Ramos (cell line): ENCODE results near the gene HTN3.
"Not testable (repeated sequence)": the region's sequence is repeated elsewhere in the genome, so short reads cannot be mapped to it uniquely, and the experiment has no call there.

Experiments
- in situ Hi-C: fragments of 300-500 bp; cut with MboI; formaldehyde crosslinking; loops from one replicate; pipeline ENCODE4 v1.14.3; 2022; ENCODE audit warnings: low sequenced_read_pairs; ENCODE audit not compliant: unreplicated experiment

HTN3 gene

GRCh38 chr4:70028159-70028558 is at the start of gene HTN3:
TSS of gene HTN3 (plus strand) at chr4:70028459. CDS start at chr4:70030741, 2,282 bp downstream.
- in situ Hi-C loops = not testable (repeated sequence)

DNA sequence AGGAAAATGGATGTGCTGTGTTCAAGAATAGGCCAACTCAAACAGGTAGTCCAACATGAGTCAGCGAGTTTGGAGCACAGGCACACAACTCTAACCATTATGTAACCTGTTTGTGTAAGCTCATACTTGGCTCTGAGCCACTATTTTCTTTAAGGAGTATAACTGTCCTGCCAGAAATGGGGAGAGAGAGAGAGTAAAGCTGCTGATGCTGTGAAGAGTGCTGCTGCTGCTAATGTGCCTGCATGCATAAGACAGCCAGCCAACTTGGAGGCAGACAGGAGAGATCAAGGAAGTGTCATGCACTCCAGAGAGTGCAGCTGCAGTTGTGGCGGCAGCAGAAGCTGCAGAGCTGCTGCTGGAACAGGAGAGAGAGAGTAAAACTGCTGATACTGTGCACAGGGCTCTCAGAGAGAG is 44.2 kb upstream of the HTN3 start:
- in situ Hi-C loops = no loop called here

- in situ Hi-C loops = no loop called here
Observed at GRCh38 chr4:69986663-69987062, 41.6 kb upstream of the HTN3 start.

DNA sequence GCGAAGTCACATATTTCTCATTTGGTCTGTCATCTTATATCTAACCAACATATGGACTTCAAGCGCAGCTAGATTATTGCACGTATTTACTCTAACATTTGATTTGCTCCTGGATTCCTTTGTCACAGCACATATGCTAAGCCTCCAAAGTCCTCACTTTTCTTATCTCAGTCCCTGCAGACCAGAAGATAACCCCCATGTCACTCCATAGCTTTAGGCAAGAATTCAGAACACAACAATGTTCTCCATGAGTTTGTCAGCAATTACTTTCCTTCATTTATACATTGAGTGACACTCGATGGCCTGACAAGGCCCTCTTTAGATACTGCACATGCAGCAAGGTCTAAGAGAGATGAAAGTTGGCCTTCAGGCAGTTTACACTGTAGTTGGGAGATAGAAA is 37.2 kb upstream of the HTN3 start:
- in situ Hi-C loops = no loop called here

DNA sequence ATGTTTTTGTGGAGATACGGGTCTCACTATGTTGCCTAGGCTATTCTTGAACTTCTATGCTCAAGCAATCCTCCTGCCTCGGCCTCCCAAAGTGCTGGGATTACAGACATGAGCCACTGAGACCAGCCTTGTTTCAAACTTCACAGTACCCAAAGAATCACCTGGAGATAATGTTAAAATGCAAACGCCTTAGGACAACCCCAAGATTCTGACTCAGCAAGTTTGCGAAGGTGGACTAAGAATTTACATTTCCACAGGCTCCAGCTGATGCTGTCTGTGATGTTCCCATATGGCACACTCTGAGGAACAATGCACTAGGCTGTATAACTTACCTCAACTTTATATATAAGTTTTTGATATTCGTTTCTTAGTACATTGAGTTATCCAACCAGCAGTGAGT is 33.5 kb upstream of the HTN3 start:
- in situ Hi-C loops = no loop called here

GRCh38 chr4:69995526-69996016 is 32.7 kb upstream of the HTN3 start, which contains the start of gene STATH:
TSS of gene STATH (plus strand) at chr4:69995966. CDS start at chr4:69998438, 2,472 bp downstream.
- in situ Hi-C loops = no loop called here

DNA sequence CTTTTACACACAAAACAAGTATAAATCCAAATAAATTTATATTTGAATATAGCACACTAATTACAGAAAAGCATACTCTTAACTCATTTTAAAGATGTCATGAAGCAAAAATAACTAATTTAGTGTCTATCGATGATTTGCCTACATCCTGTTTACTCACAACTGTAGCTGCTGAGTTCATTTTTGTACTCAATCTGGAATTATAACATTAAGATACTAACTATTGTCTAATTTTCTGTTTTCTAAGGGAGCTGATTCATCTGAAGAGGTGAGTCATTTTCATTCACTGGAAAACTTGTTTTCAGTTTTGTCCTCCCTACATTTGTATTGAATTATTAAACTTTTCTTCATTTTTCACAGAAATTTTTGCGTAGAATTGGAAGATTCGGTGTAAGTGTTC is 28.8 kb upstream of the HTN3 start:
- in situ Hi-C loops = no loop called here

GRCh38 chr4:70000711-70001110 is 27.5 kb upstream of the HTN3 start:
- in situ Hi-C loops = no loop called here

DNA sequence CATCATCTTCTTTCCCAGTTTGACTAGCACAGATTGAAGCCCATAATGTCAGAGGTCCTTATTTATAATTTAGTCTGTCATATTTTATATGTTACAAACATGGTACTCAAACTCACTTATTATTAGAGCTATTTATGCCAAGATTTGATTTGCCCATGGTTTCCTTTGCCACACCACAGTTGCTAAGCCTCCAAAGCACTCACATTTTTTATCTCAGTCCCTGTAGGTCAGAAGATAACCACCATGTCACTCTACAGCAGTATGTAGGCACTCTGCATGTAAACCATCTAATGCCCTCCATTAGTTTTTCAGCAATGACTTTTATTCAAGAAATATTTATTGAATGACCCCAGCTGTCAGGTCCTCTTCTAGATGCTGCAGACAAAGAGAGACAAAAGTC is 25.8 kb upstream of the HTN3 start:
- in situ Hi-C loops = no loop called here

GRCh38 chr4:70008771-70009170 is 19.5 kb upstream of the HTN3 start:
- in situ Hi-C loops = no loop called here

DNA sequence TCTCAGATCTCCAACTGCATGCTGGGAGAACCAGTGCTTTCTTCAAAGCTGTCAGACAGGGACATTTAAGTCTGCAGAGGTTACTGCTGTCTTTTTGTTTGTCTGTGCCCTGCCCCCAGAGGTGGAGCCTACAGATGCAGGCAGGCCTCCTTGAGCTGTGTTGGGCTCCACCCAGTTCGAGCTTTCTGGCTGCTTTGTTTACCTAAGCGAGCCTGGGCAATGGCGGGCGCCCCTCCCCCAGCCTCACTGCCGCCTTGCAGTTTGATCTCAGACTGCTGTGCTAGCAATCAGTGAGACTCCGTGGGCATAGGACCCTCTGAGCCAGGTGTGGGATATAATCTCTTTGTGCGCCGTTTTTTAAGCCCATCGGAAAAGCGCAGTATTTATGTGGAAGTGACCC is 9.3 kb upstream of the HTN3 start:
- in situ Hi-C loops = not testable (repeated sequence)

DNA sequence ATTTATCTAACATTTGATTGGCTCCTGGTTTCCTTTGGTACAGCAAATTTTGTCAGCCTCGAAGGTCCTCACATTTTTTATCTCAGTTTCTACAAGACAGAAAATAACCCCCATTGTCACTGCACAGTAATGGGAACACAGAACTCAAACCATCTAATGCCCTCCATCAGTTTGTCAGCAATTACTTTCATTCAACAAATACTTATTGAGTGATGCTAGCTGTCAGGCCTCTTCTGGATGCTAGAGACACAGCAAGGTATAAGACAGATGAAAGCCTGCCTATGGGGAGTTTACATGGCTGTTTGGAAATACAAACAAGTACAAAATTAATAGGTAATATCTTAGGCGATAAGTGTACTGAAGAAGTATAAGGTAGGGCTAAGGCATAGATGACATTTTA is 5.0 kb upstream of the HTN3 start:
- in situ Hi-C loops = no loop called here

DNA sequence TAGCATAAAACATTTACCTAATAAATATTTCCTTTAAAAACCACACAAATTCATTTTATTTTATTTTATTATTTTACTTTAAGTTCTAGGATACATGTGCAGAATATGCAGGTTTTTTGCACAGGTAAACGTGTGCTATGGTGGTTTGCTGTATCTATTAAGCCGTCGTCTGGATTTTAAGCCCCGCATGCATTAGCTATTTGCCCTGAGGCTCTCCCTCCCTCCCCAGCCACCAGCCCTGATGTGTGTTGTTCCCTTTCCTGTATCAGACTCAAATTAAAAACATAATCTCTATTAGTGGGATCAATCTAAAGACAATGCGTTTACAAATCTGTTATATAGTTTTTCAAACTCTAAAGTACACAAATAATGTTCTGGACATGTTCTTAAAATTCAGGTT is 1.2 kb upstream of the HTN3 start:
- in situ Hi-C loops = no loop called here

DNA sequence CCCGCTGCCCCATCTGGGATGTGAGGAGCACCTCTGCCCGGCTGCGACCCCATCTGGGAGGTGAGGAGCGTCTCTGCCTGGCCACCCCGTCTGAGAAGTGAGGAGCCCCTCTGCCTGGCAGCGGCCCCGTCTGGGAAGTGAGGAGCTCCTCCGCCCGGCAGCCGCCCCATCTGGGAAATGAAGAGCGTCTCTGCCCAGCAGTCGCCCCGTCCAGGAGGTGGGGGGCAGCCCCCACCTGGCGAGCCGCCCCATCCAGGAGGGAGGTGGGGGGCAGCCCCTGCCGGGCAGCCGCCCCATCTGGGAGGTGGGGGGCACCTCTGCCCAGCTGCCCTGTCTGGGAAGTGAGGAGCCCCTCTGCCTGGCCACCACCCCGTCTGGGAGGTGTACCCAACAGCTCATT is 9.3 kb downstream of the HTN3 start:
- in situ Hi-C loops = not testable (repeated sequence)

GRCh38 chr4:70039928-70040327 is 11.7 kb downstream of the HTN3 start:
- in situ Hi-C loops = not testable (repeated sequence)

DNA sequence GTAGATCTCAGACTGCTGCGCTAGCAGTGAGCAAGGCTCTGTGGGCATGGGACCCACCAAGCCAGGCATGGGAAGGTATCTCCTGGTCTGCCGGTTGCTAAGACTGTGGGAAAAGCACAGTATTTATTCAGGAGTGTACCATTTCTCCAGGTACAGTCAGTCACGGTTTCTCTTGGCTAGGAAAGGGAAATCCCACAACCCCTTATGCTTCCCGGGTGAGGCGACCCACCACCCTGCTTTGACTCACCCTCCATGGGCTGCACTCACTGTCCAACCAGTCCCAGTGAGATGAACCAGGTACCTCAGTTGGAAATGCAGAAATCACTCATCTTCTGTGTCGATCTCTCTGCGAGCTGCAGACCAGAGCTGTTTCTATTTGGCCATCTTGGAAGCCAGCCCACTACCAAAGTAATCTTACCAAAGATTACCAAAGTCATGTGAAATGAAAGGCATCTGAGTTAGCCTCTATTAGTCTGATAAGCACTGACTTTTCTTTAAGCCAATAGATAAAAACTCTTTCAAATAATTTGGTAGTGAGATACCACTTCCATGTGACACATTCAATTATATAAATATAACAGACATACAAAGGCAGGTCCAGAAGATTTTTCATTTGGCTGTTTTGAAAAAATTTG is 13.5 kb downstream of the HTN3 start:
- in situ Hi-C loops = no loop called here

GRCh38 chr4:70050138-70050537 is 21.9 kb downstream of the HTN3 start, which contains the start of gene HTN1:
TSS of gene HTN1 (plus strand) at chr4:70050438. CDS start at chr4:70053077, 2,639 bp downstream.
- in situ Hi-C loops = not testable (repeated sequence)

DNA sequence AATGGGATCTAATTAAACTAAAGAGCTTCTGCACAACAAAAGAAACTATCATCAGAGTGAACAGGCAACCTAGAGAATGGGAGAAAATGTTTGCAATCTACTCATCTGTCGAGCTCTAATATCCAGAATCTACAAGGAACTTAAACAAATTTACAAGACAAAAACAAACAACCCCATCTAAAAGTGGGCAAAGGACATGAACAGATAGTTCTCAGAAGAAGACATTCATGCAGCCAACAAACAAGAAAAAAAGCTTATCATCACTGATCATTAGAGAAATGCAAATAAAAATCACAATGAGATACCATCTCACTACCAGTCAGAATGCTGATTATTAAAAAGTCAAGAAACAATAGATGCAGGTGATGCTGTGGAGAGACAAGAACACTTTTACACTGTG is 28.3 kb downstream of the HTN3 start:
- in situ Hi-C loops = not testable (repeated sequence)

- in situ Hi-C loops = no loop called here
Observed at GRCh38 chr4:70057651-70058050, 29.4 kb downstream of the HTN3 start.

- in situ Hi-C loops = no loop called here
Observed at GRCh38 chr4:70059149-70059548, 30.9 kb downstream of the HTN3 start.

DNA sequence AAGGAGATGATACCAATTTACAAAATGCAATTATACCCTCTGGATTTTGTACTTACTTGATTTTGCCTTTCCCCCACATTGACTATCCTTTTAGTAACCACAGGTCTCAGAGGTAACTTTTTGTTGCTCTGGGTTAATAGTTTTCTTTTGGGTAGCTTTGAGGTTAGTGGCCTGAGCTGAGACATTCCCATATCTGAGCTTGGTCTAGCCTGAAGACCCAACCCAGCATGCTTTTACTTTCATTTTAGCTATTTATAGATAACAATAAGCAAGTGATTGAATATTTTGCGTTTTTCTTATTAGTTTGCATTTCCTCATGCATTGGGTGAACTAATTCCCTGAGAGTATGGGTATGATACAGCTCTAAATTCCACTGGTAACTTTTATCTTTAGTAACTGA is 33.7 kb downstream of the HTN3 start:
- in situ Hi-C loops = no loop called here

- in situ Hi-C loops = no loop called here
Observed at GRCh38 chr4:70080205-70080604, 51.9 kb downstream of the HTN3 start.
